Activated CD8-positive, alpha-beta T cell treated with anti-CD3 and anti-CD28 coated beads for 36 hours (primary cell): ENCODE measurements around the gene CCDC40. TPM values are rescaled to one million over a fixed set of nuclear protein-coding genes. Genes with fewer than 3 reads are reported as not detected.

Source experiments
- ATAC-seq: fragments of 200-7000 bp; cut with Tn5 transposase; one replicate; pipeline ENCODE4 v1.10.0; 2021; ENCODE audit warnings: mild to moderate bottlenecking, moderate library complexity
- CTCF ChIA-PET: fragments of 350-600 bp; sonication (Branson Sonifier 250); formaldehyde crosslinking; loops from one replicate; lab custom pipeline; 2021; ENCODE audit warnings: antibody characterized with exemption; lab: Charles Lee
- POLR2A ChIA-PET: fragments of 350-600 bp; sonication (Branson Sonifier 250); formaldehyde crosslinking; loops from one replicate; lab custom pipeline; 2021; ENCODE audit warnings: antibody characterized with exemption; lab: Charles Lee
- DNase-seq: peaks from one replicate; pipeline ENCODE4 v3.0.0-alpha.2; 2020
- H3K27ac Mint-ChIP-seq: one replicate; pipeline ENCODE4 v1.8.0; 2021; ENCODE audit warnings: mild to moderate bottlenecking, mixed read lengths
- H3K27me3 Mint-ChIP-seq: one replicate; pipeline ENCODE4 v1.8.0; 2021; ENCODE audit warnings: mixed read lengths
- H3K36me3 Mint-ChIP-seq: one replicate; pipeline ENCODE4 v1.8.0; 2021; ENCODE audit warnings: low read depth, mixed read lengths
- H3K4me1 Mint-ChIP-seq: one replicate; pipeline ENCODE4 v1.8.0; 2021; ENCODE audit warnings: low read depth, mixed read lengths
- H3K4me3 Mint-ChIP-seq: one replicate; pipeline ENCODE4 v1.8.0; 2021; ENCODE audit warnings: mild to moderate bottlenecking, moderate library complexity, mixed read lengths
- H3K9me3 Mint-ChIP-seq: one replicate; pipeline ENCODE4 v1.8.0; 2021; ENCODE audit warnings: mixed read lengths
- CTCF ChIP-seq: fragments of 200-600 bp; IDR thresholded peaks from one replicate; pipeline ENCODE4 v1.8.0; 2022; ENCODE audit warnings: antibody characterized with exemption, mild to moderate bottlenecking
- intact Hi-C: fragments of 100-400 bp; cut with micrococcal nuclease; formaldehyde crosslinking; loops from one replicate; pipeline ENCODE4 v1.10.0; 2022
- total RNA-seq, 2 experiments: library from RNA; stranded (reverse); gene quantifications; one replicate each; pipeline ENCODE4 v1.2.3, GENCODE V29; 2021

The CCDC40 gene
- total RNA-seq, 2 experiments from 2014 or later = 0.54 to 0.79 TPM

- H3K4me3 Mint-ChIP-seq = no peak overlapping the region
- no peaks in the 10 kb centered on the region for H3K36me3 Mint-ChIP-seq
- no peak for TF ChIP-seq CTCF
- POLR2A ChIA-PET = no interaction called here
- ATAC-seq (no peak), DNase-seq (no peak)
- H3K27ac Mint-ChIP-seq = no peak overlapping the region
- CTCF ChIA-PET = interaction anchor here (6.0 kb wide), 1 partner anchor 17 kb away, joined by 25 read pairs; no protein-coding TSS in a partner anchor
- no peaks in the 10 kb centered on the region for H3K4me1 Mint-ChIP-seq
- intact Hi-C loops = no loop called here
- H3K27me3 Mint-ChIP-seq = no peaks in the 10 kb centered on the region
- H3K9me3 Mint-ChIP-seq = no peaks in the 10 kb centered on the region
These were observed 11.3 kb upstream of the CCDC40 start for GRCh38 chr17:80025140-80025539.

- Mint-ChIP-seq H3K4me1 (no peaks in the 10 kb centered on the region), H3K27ac (no peak overlapping the region), H3K9me3 (no peaks in the 10 kb centered on the region), H3K36me3 (no peaks in the 10 kb centered on the region), H3K27me3 (no peaks in the 10 kb centered on the region), H3K4me3 (no peak overlapping the region)
- ATAC-seq (no peak), DNase-seq (no peak)
- ChIA-PET POLR2A (interaction anchor here (0.7 kb wide), 1 partner anchor 276 kb away, joined by 3 read pairs; no protein-coding TSS in a partner anchor), CTCF (interaction anchor here (2.3 to 6.0 kb wide), 2 partner anchors 17 to 20 kb away, joined by 5 to 25 read pairs; no protein-coding TSS in a partner anchor)
- no peak for TF ChIP-seq CTCF
- intact Hi-C loops = no loop called here
These were observed 10.6 kb upstream of the CCDC40 start for GRCh38 chr17:80025796-80026195.

GRCh38 chr17:80026359-80027042 lies 9.9 kb upstream of the CCDC40 start:
- CTCF ChIA-PET = interaction anchor here (1.1 to 6.0 kb wide), 5 partner anchors 11 to 75 kb away, joined by 3 to 25 read pairs (median 5); partner anchors contain the start of gene GAA
- H3K36me3 Mint-ChIP-seq = no peaks in the 10 kb centered on the region
- no peaks in the 10 kb centered on the region for H3K27me3 Mint-ChIP-seq
- intact Hi-C loops = no loop called here
- no peaks in the 10 kb centered on the region for H3K9me3 Mint-ChIP-seq
- H3K4me3 Mint-ChIP-seq = no peak overlapping the region
- POLR2A ChIA-PET = interaction anchor here (1.0 to 2.0 kb wide), 2 partner anchors 14 to 105 kb away, joined by 3 to 5 read pairs; no protein-coding TSS in a partner anchor
- no peak for DNase-seq
- no peak overlapping the region for H3K27ac Mint-ChIP-seq
- ATAC-seq = no peak
- no peak for TF ChIP-seq CTCF
- H3K4me1 Mint-ChIP-seq = no peaks in the 10 kb centered on the region

GRCh38 chr17:80027043-80027435 lies 9.4 kb upstream of the CCDC40 start:
- Mint-ChIP-seq H3K4me1 (no peaks in the 10 kb centered on the region), H3K27ac (no peak overlapping the region), H3K27me3 (no peaks in the 10 kb centered on the region), H3K4me3 (no peak overlapping the region), H3K36me3 (no peaks in the 10 kb centered on the region), H3K9me3 (no peaks in the 10 kb centered on the region)
- ChIA-PET CTCF (interaction anchor here (1.1 to 6.0 kb wide), 5 partner anchors 11 to 75 kb away, joined by 3 to 25 read pairs (median 5); partner anchors contain the start of gene GAA), POLR2A (interaction anchor here (1.0 to 2.0 kb wide), 2 partner anchors 14 to 104 kb away, joined by 3 to 5 read pairs; no protein-coding TSS in a partner anchor)
- intact Hi-C loops = no loop called here
- no peak for TF ChIP-seq CTCF
- DNase-seq (no peak), ATAC-seq (no peak)

- no peaks in the 10 kb centered on the region for H3K9me3 Mint-ChIP-seq
These were observed 8.4 kb upstream of the CCDC40 start for GRCh38 chr17:80028030-80028429.

More at GRCh38 chr17:80028030-80028429, 8.4 kb upstream of the CCDC40 start:
- intact Hi-C loops = no loop called here
- Mint-ChIP-seq H3K4me1 (no peaks in the 10 kb centered on the region), H3K27me3 (no peaks in the 10 kb centered on the region), H3K4me3 (no peak overlapping the region), H3K36me3 (no peaks in the 10 kb centered on the region), H3K27ac (no peak overlapping the region)
- ChIA-PET POLR2A (interaction anchor here (2.0 kb wide), 1 partner anchor 13 kb away, joined by 5 read pairs; no protein-coding TSS in a partner anchor), CTCF (interaction anchor here (1.8 to 6.0 kb wide), 3 partner anchors 19 to 54 kb away, joined by 5 to 25 read pairs (median 5); no protein-coding TSS in a partner anchor)
- ATAC-seq = no peak
- DNase-seq = no peak
- TF ChIP-seq CTCF = no peak
